GM12873 (cell line): ENCODE results near the gene OPCML.

Source experiments
- CTCF ChIP-seq: IDR thresholded peaks from 2 replicates; pipeline ENCODE4 v1.5.1; 2012; ENCODE audit warnings: low read depth, mild to moderate bottlenecking, moderate library complexity, low read length, control low read depth; ENCODE audit not compliant: insufficient read depth; ENCODE audit errors: missing control alignments

Gene OPCML

DNA sequence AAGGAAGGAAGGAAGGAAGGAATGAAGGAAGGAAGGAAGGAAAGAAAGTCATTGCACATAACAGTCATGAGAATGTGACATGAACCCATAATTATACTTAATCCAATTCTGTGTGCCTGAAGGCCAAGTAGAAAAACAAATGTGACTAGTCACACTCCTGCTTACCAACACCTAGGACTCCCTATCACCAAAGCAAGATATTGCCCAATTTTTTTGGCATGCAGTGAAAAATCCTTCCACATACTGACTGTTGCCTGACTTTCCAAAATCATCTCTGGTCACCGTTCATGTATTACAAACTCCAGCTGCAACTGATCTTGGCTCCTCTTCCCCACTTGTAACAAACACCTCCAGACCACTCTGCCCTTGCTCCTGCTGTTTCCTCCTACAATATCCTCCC lies 516.8 kb downstream of the OPCML start:
- TF ChIP-seq CTCF, result no peak

DNA sequence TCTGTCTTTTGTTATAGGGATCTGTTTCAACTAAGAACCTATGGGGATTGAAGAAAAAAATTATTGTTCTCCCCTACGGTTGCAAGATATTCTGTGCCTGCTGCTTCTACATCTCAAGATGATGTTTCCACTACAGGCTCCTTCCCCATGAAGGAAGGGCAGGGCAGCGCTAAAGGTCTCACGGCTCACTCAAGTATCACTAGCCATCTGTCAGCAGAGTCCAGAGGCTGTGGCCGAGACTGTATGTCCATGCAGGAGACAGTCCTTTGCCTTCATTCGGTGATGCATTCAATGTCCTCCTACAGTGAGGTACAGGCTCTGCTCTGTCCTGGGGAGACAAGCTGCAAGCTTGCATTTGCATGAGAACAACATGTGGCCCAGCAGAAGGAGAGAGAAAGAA lies 518.0 kb downstream of the OPCML start:
- no peak for TF ChIP-seq CTCF

- TF ChIP-seq CTCF, result no peak
Measured at GRCh38 chr11:133012803-133013202, 519.5 kb downstream of the OPCML start.

- no peak for TF ChIP-seq CTCF
Measured at GRCh38 chr11:133011604-133012003, 520.7 kb downstream of the OPCML start.

DNA sequence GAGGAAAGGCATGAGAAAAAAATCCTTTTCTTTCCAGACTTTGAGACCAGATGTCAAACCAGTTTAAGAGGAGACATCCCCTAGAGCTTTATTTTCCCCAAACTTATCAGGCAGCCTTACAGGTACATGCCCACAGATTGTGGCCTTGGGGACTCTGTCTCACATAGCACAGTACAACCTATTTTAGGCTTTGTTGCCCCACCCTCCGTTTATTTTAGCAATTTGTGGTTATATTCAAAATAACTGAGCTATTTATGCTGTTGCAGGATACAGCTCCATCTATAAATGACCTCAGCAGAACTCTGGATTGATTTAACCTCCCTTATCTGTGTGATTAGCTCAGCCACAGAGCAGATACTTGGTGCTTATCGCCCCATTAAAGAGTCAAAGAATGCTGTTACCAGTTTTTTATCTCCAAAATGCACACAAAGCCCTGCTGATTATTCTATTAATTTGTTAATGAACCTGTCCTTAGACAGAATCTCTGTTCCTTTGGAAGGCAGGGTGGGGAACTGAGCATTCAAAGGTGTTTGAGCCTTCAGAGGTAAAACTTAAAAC lies 525.2 kb downstream of the OPCML start:
- TF ChIP-seq CTCF, result no peak

DNA sequence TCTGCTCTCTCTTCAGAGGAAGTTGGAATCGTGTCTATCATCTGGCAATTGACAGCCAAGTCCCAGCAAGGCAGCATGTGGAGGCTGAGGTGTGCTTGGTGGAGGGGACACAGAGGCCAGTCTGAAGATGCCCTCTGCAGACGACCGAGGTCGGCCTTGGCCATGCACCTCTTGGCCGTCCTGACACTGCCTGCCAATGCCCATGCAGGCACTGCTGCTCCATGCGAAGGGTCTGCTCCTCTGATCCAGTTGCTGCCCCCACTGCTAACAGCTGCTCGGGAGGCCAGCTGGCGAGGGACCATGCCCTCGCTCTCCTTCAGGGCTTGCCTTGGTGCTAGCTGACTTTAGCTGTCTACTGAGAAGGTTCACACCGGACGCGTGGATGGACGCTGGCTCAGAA lies 527.9 kb downstream of the OPCML start:
- no peak for TF ChIP-seq CTCF

- no peak for TF ChIP-seq CTCF
Measured at GRCh38 chr11:132999516-132999915, 532.8 kb downstream of the OPCML start.

GRCh38 chr11:132999031-132999430 lies 533.3 kb downstream of the OPCML start:
- no peak for TF ChIP-seq CTCF
